Astrocyte of the spinal cord (primary cell): Measurements from ENCODE around the gene KRT2.

Experiments
- DNase-seq: peaks from one replicate; pipeline ENCODE4 v3.0.0; 2011; ENCODE audit warnings: low read depth, low spot score
- H3K4me3 ChIP-seq: 2 replicates; pipeline ENCODE4 v1.5.1; 2011; ENCODE audit warnings: low read depth, mild to moderate bottlenecking, low read length, moderate library complexity
- in situ Hi-C: cut with HindIII; loops from 2 replicates; pipeline ENCODE4 v1.10.0; 2017; ENCODE audit warnings: low sequenced_read_pairs
- TF ChIP-seq, protein P1 (sequence below): IDR thresholded peaks from 2 replicates; pipeline ENCODE4 v1.5.1; 2012; ENCODE audit warnings: low read depth, mild to moderate bottlenecking, low read length, inconsistent platforms

KRT2 gene

DNA sequence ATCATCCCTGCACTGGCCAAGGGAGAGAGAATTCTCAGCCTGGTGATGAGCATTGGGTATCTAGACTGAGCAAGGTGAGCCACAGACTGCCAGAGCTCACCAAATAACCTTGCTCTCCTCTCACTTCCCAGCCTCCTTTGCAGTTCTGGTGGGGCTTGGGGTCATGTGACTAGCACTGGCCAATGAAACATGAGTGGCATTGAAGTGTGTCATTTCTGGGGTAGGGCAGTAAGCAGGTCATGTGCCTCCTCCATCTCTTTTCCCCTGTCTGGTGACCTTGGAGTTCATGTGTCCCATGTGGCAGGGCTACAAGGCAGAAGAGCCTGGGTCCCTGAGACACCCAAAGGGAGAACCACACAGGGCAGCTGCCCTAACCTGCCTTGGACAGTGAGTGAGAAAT is 47.2 kb downstream of the KRT2 start:
- in situ Hi-C loops: no loop called here
- DNase-seq: no peak
- H3K4me3 ChIP-seq: no peak overlapping the region
- TF ChIP-seq, protein P1, sequence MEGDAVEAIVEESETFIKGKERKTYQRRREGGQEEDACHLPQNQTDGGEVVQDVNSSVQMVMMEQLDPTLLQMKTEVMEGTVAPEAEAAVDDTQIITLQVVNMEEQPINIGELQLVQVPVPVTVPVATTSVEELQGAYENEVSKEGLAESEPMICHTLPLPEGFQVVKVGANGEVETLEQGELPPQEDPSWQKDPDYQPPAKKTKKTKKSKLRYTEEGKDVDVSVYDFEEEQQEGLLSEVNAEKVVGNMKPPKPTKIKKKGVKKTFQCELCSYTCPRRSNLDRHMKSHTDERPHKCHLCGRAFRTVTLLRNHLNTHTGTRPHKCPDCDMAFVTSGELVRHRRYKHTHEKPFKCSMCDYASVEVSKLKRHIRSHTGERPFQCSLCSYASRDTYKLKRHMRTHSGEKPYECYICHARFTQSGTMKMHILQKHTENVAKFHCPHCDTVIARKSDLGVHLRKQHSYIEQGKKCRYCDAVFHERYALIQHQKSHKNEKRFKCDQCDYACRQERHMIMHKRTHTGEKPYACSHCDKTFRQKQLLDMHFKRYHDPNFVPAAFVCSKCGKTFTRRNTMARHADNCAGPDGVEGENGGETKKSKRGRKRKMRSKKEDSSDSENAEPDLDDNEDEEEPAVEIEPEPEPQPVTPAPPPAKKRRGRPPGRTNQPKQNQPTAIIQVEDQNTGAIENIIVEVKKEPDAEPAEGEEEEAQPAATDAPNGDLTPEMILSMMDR: no peak

DNA sequence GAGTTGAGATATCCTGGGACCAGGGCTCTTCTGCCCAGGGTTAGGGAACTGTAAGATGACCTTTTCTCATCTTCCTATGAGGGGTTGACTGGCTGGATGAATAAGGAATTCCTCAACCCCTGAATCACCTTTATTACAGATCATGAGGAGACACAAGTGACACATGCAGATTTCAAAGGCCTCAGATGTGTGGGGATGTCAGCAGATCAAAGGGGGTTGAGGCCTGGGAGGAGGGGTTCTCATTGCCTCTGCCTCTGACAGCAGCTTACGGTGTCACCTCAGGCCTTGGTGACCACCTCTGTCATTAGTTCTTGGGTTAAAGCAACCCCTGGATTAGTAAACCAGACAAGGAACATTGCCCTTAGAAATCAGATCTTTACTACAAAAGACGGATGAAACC is 48.7 kb downstream of the KRT2 start:
- DNase-seq: no peak
- H3K4me3 ChIP-seq: no peak overlapping the region
- in situ Hi-C loops: no loop called here
- TF ChIP-seq, protein P1: no peak

DNA sequence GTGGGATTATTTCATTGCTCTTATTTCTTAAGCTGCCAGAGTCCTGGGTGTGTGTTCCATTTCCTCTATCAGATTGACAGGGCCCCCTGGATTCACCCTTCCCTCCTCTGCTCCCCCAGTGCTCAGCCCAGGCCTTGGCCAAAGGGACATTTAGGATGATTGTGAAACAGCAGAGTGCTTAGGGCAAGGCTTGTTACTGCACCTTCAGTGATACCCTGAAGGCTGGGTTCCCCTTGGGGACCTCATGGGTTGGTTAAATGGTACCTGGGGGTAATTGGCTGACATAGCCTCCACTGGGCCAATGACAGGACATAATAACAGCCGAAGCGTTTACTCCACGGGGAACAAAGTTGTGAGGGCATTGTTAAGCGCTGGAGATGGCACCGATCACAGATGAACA is 49.5 kb downstream of the KRT2 start:
- no peak overlapping the region for H3K4me3 ChIP-seq
- DNase-seq: no peak
- in situ Hi-C loops: no loop called here
- TF ChIP-seq, protein P1: no peak

DNA sequence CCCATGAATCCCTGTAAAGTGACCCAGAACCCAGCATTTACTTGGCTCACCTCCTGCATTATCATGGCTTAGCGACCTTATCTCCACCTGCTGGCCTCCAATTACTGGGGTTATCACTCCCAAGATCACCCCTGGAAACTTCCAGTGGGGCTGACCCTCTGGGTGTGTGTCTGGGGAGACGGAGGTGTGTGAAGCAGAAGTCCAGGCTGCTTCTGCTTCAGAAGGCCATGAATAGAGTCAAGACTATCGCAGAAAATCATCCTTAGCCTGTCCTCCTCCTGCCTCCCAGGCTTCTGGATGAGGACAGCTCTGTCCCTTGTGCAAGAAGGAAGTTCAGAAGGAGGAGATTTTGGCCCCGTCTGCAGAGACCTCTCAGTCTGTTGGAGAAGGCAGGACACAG is 50.3 kb downstream of the KRT2 start:
- TF ChIP-seq, protein P1: no peak
- DNase-seq: no peak
- in situ Hi-C loops: no loop called here
- no peak overlapping the region for H3K4me3 ChIP-seq

DNA sequence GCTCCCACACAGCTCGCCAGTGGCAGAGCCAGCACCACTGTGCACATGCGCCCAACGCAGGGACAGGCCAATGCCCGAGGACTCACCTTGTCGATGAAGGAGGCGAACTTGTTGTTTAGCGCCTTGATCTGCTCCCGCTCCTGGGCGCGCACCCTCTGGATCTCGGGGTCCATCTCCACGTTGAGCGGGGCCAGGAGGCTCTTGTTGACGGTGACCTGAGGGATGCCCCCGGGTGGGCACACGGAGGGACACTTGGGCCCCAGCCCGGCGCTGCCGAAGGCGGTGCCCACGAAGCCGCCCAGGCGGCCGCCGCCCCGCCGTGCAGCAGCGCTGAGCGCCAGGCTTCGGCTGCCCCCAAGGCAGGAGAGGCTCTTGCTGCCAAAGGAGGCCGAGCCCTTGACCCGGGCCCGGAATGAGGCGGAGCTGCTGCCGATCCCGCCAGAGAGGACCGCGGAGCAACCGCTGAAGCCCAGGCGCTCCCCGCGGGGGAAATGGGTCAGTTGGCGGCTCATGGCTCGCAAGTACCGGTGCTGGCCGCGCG is 51.0 kb downstream of the KRT2 start, which contains the start of gene KRT72:
TSS of gene KRT72 (minus strand) at position 523 of the 541 bp plus-strand sequence. CDS start at position 512, 11 bp downstream.
- H3K4me3 ChIP-seq: no peak within 1 kb of the TSS
- in situ Hi-C loops: no loop called here
- DNase-seq: no peak
- TF ChIP-seq, protein P1: no peak

DNA sequence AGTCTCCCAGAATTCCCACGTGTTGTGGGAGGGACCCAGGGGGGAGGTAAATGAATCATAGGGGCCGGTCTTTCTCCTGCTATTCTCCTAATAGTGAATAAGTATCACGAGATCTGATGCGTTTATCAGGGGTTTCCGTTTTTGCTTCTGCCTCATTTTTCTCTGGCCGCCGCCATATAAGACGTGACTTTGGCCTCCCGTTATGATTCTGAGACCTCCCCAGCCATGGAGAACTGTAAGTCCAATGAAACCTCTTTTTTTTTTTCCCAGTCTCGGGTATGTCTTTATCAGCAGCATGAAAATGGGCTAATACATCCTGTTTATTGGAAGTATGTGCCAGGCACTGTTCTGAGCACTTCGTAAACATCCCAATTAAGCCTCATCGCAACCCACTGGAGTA is 51.5 kb downstream of the KRT2 start:
- DNase-seq: no peak
- in situ Hi-C loops: no loop called here
- TF ChIP-seq, protein P1: no peak
- no peak overlapping the region for H3K4me3 ChIP-seq

DNA sequence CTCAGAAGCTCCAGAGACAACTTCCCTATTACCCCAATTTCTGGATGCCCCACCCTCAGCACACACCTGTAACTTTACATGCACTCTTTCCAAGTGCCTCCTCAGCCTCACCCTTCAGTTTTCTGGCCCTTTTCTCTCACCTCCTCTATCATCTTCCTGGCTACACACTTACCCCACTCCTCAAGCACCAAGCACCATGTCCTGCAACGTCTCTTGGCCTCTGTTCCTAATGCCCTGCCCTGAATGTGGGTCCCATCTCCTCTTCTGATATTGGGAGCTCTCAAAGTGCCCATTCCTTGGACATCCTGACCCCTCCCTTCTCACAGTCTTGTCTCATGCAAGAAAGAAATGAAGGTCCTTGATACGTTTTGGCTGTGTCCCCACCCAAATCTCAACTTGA is 51.9 kb downstream of the KRT2 start:
- DNase-seq: no peak
- no peak overlapping the region for H3K4me3 ChIP-seq
- TF ChIP-seq, protein P1: no peak
- in situ Hi-C loops: no loop called here
